Endothelial cell of umbilical vein (primary cell): ENCODE results near the gene TMEM18. TPM values are rescaled to one million over a fixed set of nuclear protein-coding genes. Genes with fewer than 3 reads are reported as not detected.

Experiments
- BruUV-seq: library from RNA; stranded (reverse); fragments of 400-500 nt; replicated peaks from 2 replicates; lab custom pipeline; 2021; lab: Mats Ljungman, UMichigan
- CTCF ChIA-PET: fragments of 300-600, 350-600 bp; sonication (Branson Sonifier 250); formaldehyde crosslinking; loops from one replicate; lab custom pipeline; 2021; ENCODE audit warnings: antibody characterized with exemption, inconsistent platforms; lab: Charles Lee
- POLR2A ChIA-PET: fragments of 300-600, 350-600 bp; sonication (Branson Sonifier 250); formaldehyde crosslinking; loops from one replicate; lab custom pipeline; 2021; ENCODE audit warnings: antibody characterized with exemption, inconsistent platforms; lab: Charles Lee
- DNase-seq: peaks from one replicate; pipeline ENCODE4 v3.0.0-alpha.2; 2011; ENCODE audit warnings: low read depth, low spot score
- FAIRE-seq: peaks from 2 replicates; lab custom pipeline; 2011; peaks lifted over from hg19 to GRCh38; lab: Jason Lieb, UNC
- H2AFZ ChIP-seq: 2 replicates; pipeline ENCODE4 v1.6.0; 2012; ENCODE audit warnings: low read depth, low read length, control low read depth, inconsistent platforms
- H3K27ac ChIP-seq: 2 replicates; pipeline ENCODE4 v1.5.1; 2011; ENCODE audit warnings: low read depth, mild to moderate bottlenecking, control low read depth, low read length, moderate library complexity; ENCODE audit not compliant: insufficient read depth
- H3K27me3 ChIP-seq, 2 experiments: 2 replicates each; pipeline versions ENCODE4 v1.6.0 to v1.6.1; 2011; ENCODE audit warnings: low read length in 2 of 2, mixed read lengths in 1 of 2; ENCODE audit not compliant: control insufficient read depth in 2 of 2, insufficient read depth in 2 of 2
- H3K36me3 ChIP-seq, 2 experiments: 2 replicates in 1 of 2; 3 replicates in 1 of 2; pipeline ENCODE4 v1.5.1; 2011; ENCODE audit warnings: low read length in 2 of 2, mild to moderate bottlenecking in 1 of 2, moderate library complexity in 1 of 2; ENCODE audit not compliant: control insufficient read depth in 2 of 2, insufficient read depth in 2 of 2; ENCODE audit errors: extremely low read depth in 1 of 2
- H3K4me1 ChIP-seq: 3 replicates; pipeline ENCODE4 v1.5.1; 2011; ENCODE audit warnings: mild to moderate bottlenecking, low read length; ENCODE audit not compliant: control insufficient read depth, insufficient read depth; ENCODE audit errors: extremely low read depth
- H3K4me2 ChIP-seq: 2 replicates; pipeline ENCODE4 v1.6.1; 2011; ENCODE audit warnings: low read length, control low read depth, mixed read lengths; ENCODE audit not compliant: insufficient read depth
- H3K4me3 ChIP-seq, 3 experiments: fragments of 200-600 bp in 1 of 3; sonication (generic), shearing (Covaris generic) in 1 of 3; replicated peaks in 1 of 3; 2 replicates each; pipeline ENCODE4 v1.5.1; 2011 to 2016; ENCODE audit warnings: control low read depth in 3 of 3, low read length in 3 of 3, mild to moderate bottlenecking in 2 of 3, inconsistent platforms in 1 of 3, low read depth in 1 of 3, moderate library complexity in 1 of 3; ENCODE audit not compliant: insufficient read depth in 1 of 3
- H3K79me2 ChIP-seq: 2 replicates; pipeline ENCODE4 v1.6.0; 2012; ENCODE audit warnings: low read length, inconsistent platforms; ENCODE audit not compliant: control insufficient read depth, insufficient read depth
- H3K9ac ChIP-seq: replicated peaks from 2 replicates; pipeline ENCODE3; 2011; ENCODE audit warnings: low read length, control low read depth; ENCODE audit not compliant: insufficient read depth; ENCODE audit errors: extremely low read depth
- H3K9me1 ChIP-seq: replicated peaks from 3 replicates; pipeline ENCODE4 v1.6.0; 2011; ENCODE audit warnings: mild to moderate bottlenecking, low read length; ENCODE audit not compliant: control insufficient read depth, insufficient read depth; ENCODE audit errors: extremely low read depth
- H3K9me3 ChIP-seq: replicated peaks from 2 replicates; pipeline ENCODE4 v1.5.1; 2012; ENCODE audit warnings: low read length, inconsistent platforms; ENCODE audit not compliant: control insufficient read depth, insufficient read depth
- H4K20me1 ChIP-seq: replicated peaks from 2 replicates; pipeline ENCODE3; 2011; ENCODE audit warnings: mild to moderate bottlenecking, low read length; ENCODE audit not compliant: control insufficient read depth, insufficient read depth; ENCODE audit errors: extremely low read depth
- CTCF ChIP-seq, 2 donors: IDR thresholded peaks; 1 replicate in 1 of 2; 2 replicates in 1 of 2; pipeline ENCODE4 v1.5.1; 2011; ENCODE audit warnings: low read length in 2 of 2, mild to moderate bottlenecking in 2 of 2, moderate library complexity in 2 of 2, control low read depth in 1 of 2, inconsistent platforms in 1 of 2, low read depth in 1 of 2; ENCODE audit not compliant: insufficient read depth in 1 of 2; ENCODE audit errors: extremely low read depth in 1 of 2
- FOS ChIP-seq: IDR thresholded peaks from 2 replicates; pipeline ENCODE4 v1.6.1; 2011; ENCODE audit warnings: mild to moderate bottlenecking, low read length, moderate library complexity, borderline replicate concordance; ENCODE audit not compliant: insufficient read depth
- GATA2 ChIP-seq: IDR thresholded peaks from 2 replicates; pipeline ENCODE4 v1.7.0; 2011; ENCODE audit warnings: low read depth, mild to moderate bottlenecking, moderate library complexity, mixed read lengths, low read length; ENCODE audit not compliant: insufficient read length, insufficient read depth
- MAX ChIP-seq: IDR thresholded peaks from 2 replicates; pipeline ENCODE4 v1.6.1; 2011; ENCODE audit not compliant: insufficient read depth, insufficient read length
- MYC ChIP-seq: IDR thresholded peaks from one replicate; pipeline ENCODE4 v1.6.1; 2011; ENCODE audit warnings: mild to moderate bottlenecking, low read depth, low read length
- POLR2A ChIP-seq: IDR thresholded peaks from 2 replicates; pipeline ENCODE4 v1.6.1; 2012; ENCODE audit warnings: low read depth, mild to moderate bottlenecking, control low read depth, low read length
- POLR2AphosphoS5 ChIP-seq: IDR thresholded peaks from 2 replicates; pipeline ENCODE4 v1.6.1; 2012; ENCODE audit warnings: low read depth, mild to moderate bottlenecking, control low read depth, low read length, moderate library complexity; ENCODE audit not compliant: insufficient read depth
- dilution Hi-C: fragments of 300-500 bp; cut with MboI; formaldehyde crosslinking; loops from one replicate; pipeline ENCODE4 v1.15.0; 2019; ENCODE audit warnings: low sequenced_read_pairs; ENCODE audit not compliant: extremely low pct_ligation_motif_present
- intact Hi-C: fragments of 100-400 bp; cut with micrococcal nuclease; formaldehyde crosslinking; loops from one replicate; pipeline ENCODE4 v1.10.0; 2022
- polyA plus RNA-seq, 4 experiments: library from polyadenylated mRNA; depleted of rRNA in 3 of 4; stranded (reverse) in 3 of 4; unstranded in 1 of 4; fragments of >200 nt; gene quantifications; 2 replicates each; pipeline versions ENCODE4 v1.2.1 to v1.2.3, GENCODE V29; 2011 to 2012; ENCODE audit warnings: missing spikeins in 1 of 4
- total RNA-seq: library from RNA; stranded (reverse); gene quantifications from 2 replicates; pipeline ENCODE4 v1.2.3, GENCODE V29; 2021

TMEM18 gene
- total and polyA plus RNA-seq, 2 donors (not counting 3 experiments of a cell fraction or from before 2014, with no cell fraction given) = 19.1 to 23.1 TPM

- no peaks in the 10 kb centered on the region for H3K79me2 ChIP-seq
- no peaks in the 10 kb centered on the region for H3K9me3 ChIP-seq
- H3K4me3 ChIP-seq = no peak overlapping the region
- H4K20me1 ChIP-seq = no peaks in the 10 kb centered on the region
- POLR2A ChIA-PET = no interaction called here
- CTCF ChIA-PET = no interaction called here
- peaks cover 3 to 10% of the 10 kb centered on the region in 2 experiments for H3K36me3 ChIP-seq
- H3K27ac ChIP-seq = no peak overlapping the region
- no peak overlapping the region for H3K4me2 ChIP-seq
- FAIRE-seq (no peak), DNase-seq (no peak)
- no peak overlapping the region for H2AFZ ChIP-seq
- dilution Hi-C loops = no loop called here
- BruUV-seq = no TSS peak
- H3K9me1 ChIP-seq = no peaks in the 10 kb centered on the region
- TF ChIP-seq FOS (no peak), MAX (no peak), MYC (no peak)
- peaks cover 3% of the 10 kb centered on the region for H3K4me1 ChIP-seq
- intact Hi-C loops = no loop called here
- H3K27me3 ChIP-seq = no peaks in the 10 kb centered on the region
- H3K9ac ChIP-seq = no peak overlapping the region
Measured at GRCh38 chr2:664063-664462, 13.1 kb downstream of the TMEM18 start.

GRCh38 chr2:663221-663620 lies 14.0 kb downstream of the TMEM18 start:
- POLR2A ChIA-PET = no interaction called here
- H3K36me3 ChIP-seq = peaks cover 0 to 6% of the 10 kb centered on the region in 2 experiments
- no peak for TF ChIP-seq POLR2A
- no peak for TF ChIP-seq FOS
- TF ChIP-seq MYC = no peak
- no peak for TF ChIP-seq POLR2AphosphoS5
- no peak for TF ChIP-seq MAX
- TF ChIP-seq CTCF (IDR thresholded peaks at IDR 0.05; ENCODE audit: extremely low read depth in 1 of 2, insufficient read depth in 1 of 2, low read depth in 1 of 2, low read length in 2 of 2) = no peak
- TF ChIP-seq GATA2 = no peak

More at GRCh38 chr2:663221-663620, 14.0 kb downstream of the TMEM18 start:
- CTCF ChIA-PET = no interaction called here
- intact Hi-C loops = no loop called here
- Histone ChIP-seq H3K27ac (no peak overlapping the region), H3K9ac (no peak overlapping the region), H3K79me2 (no peaks in the 10 kb centered on the region), H4K20me1 (no peaks in the 10 kb centered on the region), H2AFZ (no peak overlapping the region), H3K9me1 (no peaks in the 10 kb centered on the region), H3K4me1 (peaks cover 3% of the 10 kb centered on the region), H3K27me3 (no peaks in the 10 kb centered on the region), H3K9me3 (no peaks in the 10 kb centered on the region), H3K4me2 (no peak overlapping the region), H3K4me3 (no peak overlapping the region)
- BruUV-seq = no TSS peak
- FAIRE-seq (no peak), DNase-seq (no peak)
- dilution Hi-C loops = no loop called here
